Gastroesophageal sphincter (tissue), 4 donors: ENCODE results near the gene MAGT1. TPM values are rescaled to one million over a fixed set of nuclear protein-coding genes. Genes with fewer than 3 reads are reported as not detected.
"Not testable (repeated sequence)": the region's sequence is repeated elsewhere in the genome, so short reads cannot be mapped to it uniquely, and the experiment has no call there.

Experiments used
- ATAC-seq: fragments of 150-250 bp; one replicate; pipeline ENCODE4 v1.9.1; 2016; ENCODE audit warnings: mild to moderate bottlenecking, moderate library complexity
- H3K27ac ChIP-seq, 4 donors: fragments of 200-600 bp; sonication (generic) in 3 of 4; 1 replicate in 3 of 4; 2 replicates in 1 of 4; pipeline ENCODE4 v1.5.1; 2016 to 2019
- H3K27me3 ChIP-seq: fragments of 200-600 bp; sonication (generic); one replicate; pipeline ENCODE4 v1.5.1; 2019
- H3K36me3 ChIP-seq, 2 donors: fragments of 200-600 bp; sonication (generic); one replicate each; pipeline ENCODE4 v1.5.1; 2019; ENCODE audit warnings: control low read depth in 1 of 2
- H3K4me1 ChIP-seq, 3 donors: fragments of 200-600 bp; sonication (generic); 1 replicate in 2 of 3; 2 replicates in 1 of 3; pipeline ENCODE4 v1.5.1; 2016 to 2019; ENCODE audit warnings: control low read depth in 2 of 3
- H3K4me3 ChIP-seq, 2 donors: fragments of 200-600 bp; sonication (generic); one replicate each; pipeline ENCODE4 v1.5.1; 2019; ENCODE audit warnings: mild to moderate bottlenecking in 1 of 2, moderate library complexity in 1 of 2
- H3K9me3 ChIP-seq, 3 donors: fragments of 200-600 bp; sonication (generic); one replicate each; pipeline ENCODE4 v1.5.1; 2017 to 2019; ENCODE audit warnings: control low read depth in 2 of 3
- EP300 ChIP-seq: sonication (generic); formaldehyde crosslinking; IDR thresholded peaks from one replicate; pipeline ENCODE4 v1.6.1; 2017; ENCODE audit warnings: antibody characterized with exemption, mild to moderate bottlenecking
- POLR2A ChIP-seq, 2 donors: fragments of 450-650 bp; IDR thresholded peaks; one replicate each; pipeline ENCODE4 v1.6.1; 2017; ENCODE audit warnings: antibody characterized with exemption in 2 of 2, mild to moderate bottlenecking in 2 of 2, moderate library complexity in 1 of 2
- POLR2AphosphoS5 ChIP-seq: sonication (generic); formaldehyde crosslinking; IDR thresholded peaks from one replicate; pipeline ENCODE4 v1.6.1; 2017; ENCODE audit warnings: antibody characterized with exemption
- WGBS, 2 donors: methylation state at CpG; one replicate each; pipeline ENCODE4 v1.1.5; 2018; ENCODE audit warnings: low coverage in 1 of 2; 5-methylcytosine and 5-hydroxymethylcytosine counted together
- total RNA-seq, 4 donors: library from RNA; depleted of rRNA; stranded (reverse); fragments of >200 nt; gene quantifications; one replicate each; pipeline ENCODE4 v1.1.0, GENCODE V29; 2016
- TF ChIP-seq, protein P1 (sequence below), 4 experiments: fragments of 200-600 bp in 2 of 4; fragments of 450-650 bp in 2 of 4; sonication (generic) in 1 of 4; IDR thresholded peaks; one replicate each; pipeline ENCODE4 v1.5.1; 2017 to 2019; ENCODE audit warnings: antibody characterized with exemption in 4 of 4, mild to moderate bottlenecking in 2 of 4, moderate library complexity in 2 of 4

Gene MAGT1
- total RNA-seq, 4 donors from 2014 or later = 23.6 to 37.8 (median 31.9) TPM

DNA sequence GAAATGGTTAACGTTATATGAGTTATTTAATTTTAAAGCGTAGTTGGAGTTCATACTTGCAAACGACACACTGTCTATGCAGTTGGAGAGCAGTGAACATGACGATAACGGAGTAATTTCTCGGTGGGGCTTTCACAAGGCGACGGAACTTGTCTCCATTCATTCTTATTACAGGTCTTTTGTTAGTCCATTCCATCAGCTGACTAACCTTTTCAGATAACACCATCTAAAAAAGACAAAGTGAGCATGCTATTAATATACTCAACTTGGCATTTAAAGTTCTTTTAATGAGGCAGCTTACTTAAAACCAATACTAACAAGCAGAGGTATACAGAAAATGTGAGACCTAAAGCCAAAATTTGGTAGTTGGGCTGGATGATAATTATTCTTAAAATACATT, 19.9 kb downstream of the MAGT1 start:
- Histone ChIP-seq H3K4me3 (no peak overlapping the region), H3K4me1 (no peaks in the 10 kb centered on the region), H3K36me3 (peaks cover 0 to 18% of the 10 kb centered on the region in 2 donors), H3K27ac (no peak overlapping the region), H3K27me3 (no peaks in the 10 kb centered on the region), H3K9me3 (no peaks in the 10 kb centered on the region)
- TF ChIP-seq EP300 = no peak
- TF ChIP-seq, protein P1, sequence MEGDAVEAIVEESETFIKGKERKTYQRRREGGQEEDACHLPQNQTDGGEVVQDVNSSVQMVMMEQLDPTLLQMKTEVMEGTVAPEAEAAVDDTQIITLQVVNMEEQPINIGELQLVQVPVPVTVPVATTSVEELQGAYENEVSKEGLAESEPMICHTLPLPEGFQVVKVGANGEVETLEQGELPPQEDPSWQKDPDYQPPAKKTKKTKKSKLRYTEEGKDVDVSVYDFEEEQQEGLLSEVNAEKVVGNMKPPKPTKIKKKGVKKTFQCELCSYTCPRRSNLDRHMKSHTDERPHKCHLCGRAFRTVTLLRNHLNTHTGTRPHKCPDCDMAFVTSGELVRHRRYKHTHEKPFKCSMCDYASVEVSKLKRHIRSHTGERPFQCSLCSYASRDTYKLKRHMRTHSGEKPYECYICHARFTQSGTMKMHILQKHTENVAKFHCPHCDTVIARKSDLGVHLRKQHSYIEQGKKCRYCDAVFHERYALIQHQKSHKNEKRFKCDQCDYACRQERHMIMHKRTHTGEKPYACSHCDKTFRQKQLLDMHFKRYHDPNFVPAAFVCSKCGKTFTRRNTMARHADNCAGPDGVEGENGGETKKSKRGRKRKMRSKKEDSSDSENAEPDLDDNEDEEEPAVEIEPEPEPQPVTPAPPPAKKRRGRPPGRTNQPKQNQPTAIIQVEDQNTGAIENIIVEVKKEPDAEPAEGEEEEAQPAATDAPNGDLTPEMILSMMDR (IDR thresholded peaks at IDR 0.05) = no peak
- TF ChIP-seq POLR2AphosphoS5 = no peak
- no peak for TF ChIP-seq POLR2A (IDR thresholded peaks at IDR 0.05)
- ATAC-seq = no peak
- 92 to 98% methylated on average over 8 of the region's 8 CpGs for WGBS, 2 donors

- ATAC-seq, H3K27ac ChIP-seq, H3K4me3 ChIP-seq, H3K9me3 ChIP-seq, H3K4me1 ChIP-seq, H3K27me3 ChIP-seq: not testable (repeated sequence)
- 75 to 87% methylated on average over 4 of the region's 5 CpGs for WGBS, 2 donors
- peaks cover 0 to 26% of the 10 kb centered on the region in 2 donors for H3K36me3 ChIP-seq
These were observed 63.7 kb downstream of the MAGT1 start for GRCh38 chrX:77831544-77831943.

GRCh38 chrX:77821989-77822388, 73.2 kb downstream of the MAGT1 start:
- H3K4me3 ChIP-seq, ATAC-seq, H3K27ac ChIP-seq, H3K9me3 ChIP-seq, H3K27me3 ChIP-seq, H3K4me1 ChIP-seq: not testable (repeated sequence)
- WGBS, 2 donors = 75% methylated on average over 1 of the region's 2 CpGs; no CpG with 5 or more reads in 1 of the 2 donors
- peaks cover 0 to 10% of the 10 kb centered on the region in 2 donors for H3K36me3 ChIP-seq

DNA sequence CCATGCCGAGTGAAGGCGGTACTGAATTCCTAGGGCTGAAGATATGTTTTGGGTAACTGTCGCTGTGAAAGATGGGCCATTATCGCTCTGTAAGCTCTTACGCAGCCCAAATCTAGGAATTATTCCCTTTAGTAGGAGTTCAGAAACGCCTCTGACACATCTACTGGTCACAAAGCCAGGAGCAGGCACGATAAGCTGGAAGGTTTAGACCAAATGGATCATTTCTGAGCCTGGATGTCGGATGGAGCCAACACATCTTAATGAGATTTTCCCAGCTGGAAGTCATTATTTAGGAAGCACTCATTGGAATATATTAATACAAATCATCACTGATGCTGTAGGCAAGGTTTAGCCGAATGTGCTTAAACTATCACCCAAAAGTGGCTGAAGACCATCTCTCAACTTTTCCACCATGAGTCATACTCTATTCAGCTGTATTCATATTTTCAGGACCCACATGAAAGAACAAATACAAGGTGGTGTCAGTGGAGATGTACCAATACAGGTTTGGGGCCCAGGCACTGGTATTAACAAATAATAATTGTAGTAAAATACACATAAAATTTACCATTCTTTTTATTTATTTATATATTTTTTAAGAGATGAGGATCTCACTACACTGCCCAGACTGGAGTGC, 75.0 kb downstream of the MAGT1 start:
- Histone ChIP-seq H3K36me3 (peaks cover 0 to 10% of the 10 kb centered on the region in 2 donors), H3K9me3 (no peaks in the 10 kb centered on the region), H3K27ac (no peak overlapping the region), H3K4me1 (no peaks in the 10 kb centered on the region), H3K27me3 (no peaks in the 10 kb centered on the region), H3K4me3 (no peak overlapping the region)
- TF ChIP-seq POLR2A (IDR thresholded peaks at IDR 0.05) (no peak), EP300 (no peak)
- no peak for ATAC-seq
- 42 to 85% methylated on average over 3 to 5 of the region's 9 CpGs for WGBS, 2 donors

DNA sequence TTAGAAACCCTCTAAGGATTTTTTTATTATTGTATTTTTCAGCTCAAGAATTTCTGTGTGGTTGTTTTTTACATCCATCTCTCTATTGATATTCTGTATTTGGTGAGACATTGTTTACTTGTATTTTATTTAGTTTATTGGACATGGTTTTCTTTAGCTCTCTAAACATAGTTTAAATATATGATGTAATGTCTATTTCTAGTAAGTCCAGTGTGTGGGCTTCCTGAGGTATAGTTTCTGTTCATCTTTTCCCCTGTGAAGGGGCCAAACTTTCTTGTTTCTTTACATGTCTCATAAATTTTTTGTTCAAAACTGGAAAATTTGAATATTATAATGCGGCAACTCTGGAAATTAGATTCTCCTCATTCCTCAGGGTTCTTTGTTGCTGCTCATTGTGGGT, 81.0 kb downstream of the MAGT1 start:
- Histone ChIP-seq H3K4me1 (no peaks in the 10 kb centered on the region), H3K36me3 (no peaks in the 10 kb centered on the region), H3K27ac (no peak overlapping the region), H3K27me3 (no peaks in the 10 kb centered on the region), H3K4me3 (no peak overlapping the region), H3K9me3 (no peaks in the 10 kb centered on the region)
- TF ChIP-seq POLR2AphosphoS5 (no peak), POLR2A (IDR thresholded peaks at IDR 0.05) (no peak)
- WGBS, 2 donors = 71% methylated on average over 1 of the region's 1 CpG; no CpG with 5 or more reads in 1 of the 2 donors
- ATAC-seq = no peak

DNA sequence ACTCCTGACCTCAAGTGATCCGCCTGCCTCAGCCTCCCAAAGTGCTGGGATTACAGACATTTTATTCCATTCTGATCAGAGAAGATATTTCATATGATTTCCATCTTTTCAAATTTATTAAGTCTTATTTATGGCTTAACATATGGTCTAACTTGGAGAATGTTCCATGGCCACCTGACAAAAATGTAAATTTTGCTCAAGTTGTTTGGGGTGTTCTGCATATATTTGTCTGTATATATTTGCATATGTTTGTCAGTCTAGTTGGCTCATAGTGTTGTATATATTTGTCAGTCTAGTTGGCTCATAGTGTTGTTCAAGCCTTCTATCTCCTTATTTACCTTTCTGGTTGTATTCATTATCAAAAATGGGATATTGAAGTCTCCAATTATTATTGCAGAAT, 93.0 kb downstream of the MAGT1 start:
- no peak for TF ChIP-seq POLR2A (IDR thresholded peaks at IDR 0.05)
- TF ChIP-seq EP300 = no peak
- no peak for TF ChIP-seq POLR2AphosphoS5
- TF ChIP-seq, protein P1 (IDR thresholded peaks at IDR 0.05) = no peak
- no peaks in the 10 kb centered on the region for H3K4me1 ChIP-seq
- no peak overlapping the region for H3K27ac ChIP-seq
- no peaks in the 10 kb centered on the region for H3K9me3 ChIP-seq
- no peaks in the 10 kb centered on the region for H3K27me3 ChIP-seq
- no peaks in the 10 kb centered on the region for H3K36me3 ChIP-seq
- H3K4me3 ChIP-seq = no peak overlapping the region
- WGBS, 2 donors = 63% methylated on average over 1 of the region's 1 CpG; no CpG with 5 or more reads in 1 of the 2 donors
- no peak for ATAC-seq

GRCh38 chrX:77795124-77795523, 100.1 kb downstream of the MAGT1 start:
- ATAC-seq = no peak
- 94 to 100% methylated on average over 1 of the region's 1 CpG for WGBS, 2 donors

More at GRCh38 chrX:77795124-77795523, 100.1 kb downstream of the MAGT1 start:
- Histone ChIP-seq H3K4me3 (no peak overlapping the region), H3K9me3 (no peaks in the 10 kb centered on the region), H3K27ac (no peak overlapping the region), H3K36me3 (no peaks in the 10 kb centered on the region), H3K4me1 (no peaks in the 10 kb centered on the region), H3K27me3 (no peaks in the 10 kb centered on the region)
- TF ChIP-seq, protein P1 (IDR thresholded peaks at IDR 0.05) = no peak
- TF ChIP-seq POLR2AphosphoS5 (no peak), EP300 (no peak), POLR2A (IDR thresholded peaks at IDR 0.05) (no peak)
